Keratinocyte (primary cell): ENCODE data around the gene CMSS1.

ENCODE experiments used
- EZH2 ChIP-seq: IDR thresholded peaks from one replicate; pipeline ENCODE4 v1.6.1; 2012; ENCODE audit warnings: inconsistent platforms, mild to moderate bottlenecking, low read length, moderate library complexity
- TF ChIP-seq, protein P1 (sequence below), 3 experiments: IDR thresholded peaks in 1 of 3; conservative IDR thresholded peaks in 1 of 3; optimal IDR thresholded peaks in 1 of 3; 2 replicates in 2 of 3; 3 replicates in 1 of 3; pipeline versions ENCODE3 to v1.5.1; 2011; ENCODE audit warnings: low read length in 3 of 3, mild to moderate bottlenecking in 3 of 3, moderate library complexity in 2 of 3, control low read depth in 1 of 3, inconsistent platforms in 1 of 3; ENCODE audit not compliant: insufficient read depth in 2 of 3; ENCODE audit errors: extremely low read depth in 1 of 3

- TF ChIP-seq, protein P1, sequence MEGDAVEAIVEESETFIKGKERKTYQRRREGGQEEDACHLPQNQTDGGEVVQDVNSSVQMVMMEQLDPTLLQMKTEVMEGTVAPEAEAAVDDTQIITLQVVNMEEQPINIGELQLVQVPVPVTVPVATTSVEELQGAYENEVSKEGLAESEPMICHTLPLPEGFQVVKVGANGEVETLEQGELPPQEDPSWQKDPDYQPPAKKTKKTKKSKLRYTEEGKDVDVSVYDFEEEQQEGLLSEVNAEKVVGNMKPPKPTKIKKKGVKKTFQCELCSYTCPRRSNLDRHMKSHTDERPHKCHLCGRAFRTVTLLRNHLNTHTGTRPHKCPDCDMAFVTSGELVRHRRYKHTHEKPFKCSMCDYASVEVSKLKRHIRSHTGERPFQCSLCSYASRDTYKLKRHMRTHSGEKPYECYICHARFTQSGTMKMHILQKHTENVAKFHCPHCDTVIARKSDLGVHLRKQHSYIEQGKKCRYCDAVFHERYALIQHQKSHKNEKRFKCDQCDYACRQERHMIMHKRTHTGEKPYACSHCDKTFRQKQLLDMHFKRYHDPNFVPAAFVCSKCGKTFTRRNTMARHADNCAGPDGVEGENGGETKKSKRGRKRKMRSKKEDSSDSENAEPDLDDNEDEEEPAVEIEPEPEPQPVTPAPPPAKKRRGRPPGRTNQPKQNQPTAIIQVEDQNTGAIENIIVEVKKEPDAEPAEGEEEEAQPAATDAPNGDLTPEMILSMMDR (optimal IDR thresholded peaks at IDR 0.05 in 1 of 3, IDR thresholded peaks at IDR 0.05 in 1 of 3, conservative IDR thresholded peaks at IDR 0.05 in 1 of 3; ENCODE audit: extremely low read depth in 1 of 3, insufficient read depth in 2 of 3, low read length in 3 of 3): no peak
- no peak for TF ChIP-seq EZH2
Observed at GRCh38 chr3:100206687-100207086, 389.0 kb downstream of the CMSS1 start.
